Transverse colon (tissue), 4 donors: ENCODE results near the gene COL4A6.

ENCODE experiments used
- POLR2AphosphoS5 ChIP-seq, 3 donors: sonication (generic); formaldehyde crosslinking; IDR thresholded peaks; one replicate each; pipeline ENCODE4 v1.6.1; 2016; ENCODE audit warnings: antibody characterized with exemption in 3 of 3
- TF ChIP-seq, protein P1 (sequence below), 5 experiments: fragments of 200-600 bp in 3 of 5; fragments of 450-650 bp in 2 of 5; sonication (generic) in 3 of 5; IDR thresholded peaks; 1 replicate in 2 of 5; 2 replicates in 3 of 5; pipeline ENCODE4 v1.5.1; 2016 to 2017; ENCODE audit warnings: antibody characterized with exemption in 5 of 5, inconsistent platforms in 3 of 5, mild to moderate bottlenecking in 2 of 5, moderate library complexity in 1 of 5

DNA sequence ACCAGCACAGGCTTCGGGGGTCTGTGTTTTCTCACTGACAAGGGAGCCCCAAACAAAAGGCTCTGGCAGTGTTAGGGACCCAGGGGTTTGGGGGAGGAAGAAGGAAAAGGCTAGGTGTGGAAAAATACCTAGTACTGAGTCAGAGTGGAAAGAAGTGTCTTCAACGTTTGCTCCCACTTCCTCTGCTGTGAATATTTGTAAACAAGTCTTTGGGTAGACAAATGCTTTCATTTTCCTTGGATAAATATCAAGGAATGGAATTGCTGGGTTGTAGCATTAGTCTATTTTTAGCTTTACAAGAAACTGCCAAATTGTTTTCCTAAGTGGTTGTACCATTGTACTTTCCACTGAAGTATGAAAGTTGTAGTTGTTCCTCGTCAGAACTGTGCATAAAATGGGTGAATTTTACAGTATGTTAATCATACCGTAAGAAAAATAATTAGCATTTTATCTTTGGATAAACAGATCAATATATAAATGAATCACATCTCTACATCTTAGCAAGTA is 18.8 kb upstream of the COL4A6 start:
- TF ChIP-seq, protein P1, sequence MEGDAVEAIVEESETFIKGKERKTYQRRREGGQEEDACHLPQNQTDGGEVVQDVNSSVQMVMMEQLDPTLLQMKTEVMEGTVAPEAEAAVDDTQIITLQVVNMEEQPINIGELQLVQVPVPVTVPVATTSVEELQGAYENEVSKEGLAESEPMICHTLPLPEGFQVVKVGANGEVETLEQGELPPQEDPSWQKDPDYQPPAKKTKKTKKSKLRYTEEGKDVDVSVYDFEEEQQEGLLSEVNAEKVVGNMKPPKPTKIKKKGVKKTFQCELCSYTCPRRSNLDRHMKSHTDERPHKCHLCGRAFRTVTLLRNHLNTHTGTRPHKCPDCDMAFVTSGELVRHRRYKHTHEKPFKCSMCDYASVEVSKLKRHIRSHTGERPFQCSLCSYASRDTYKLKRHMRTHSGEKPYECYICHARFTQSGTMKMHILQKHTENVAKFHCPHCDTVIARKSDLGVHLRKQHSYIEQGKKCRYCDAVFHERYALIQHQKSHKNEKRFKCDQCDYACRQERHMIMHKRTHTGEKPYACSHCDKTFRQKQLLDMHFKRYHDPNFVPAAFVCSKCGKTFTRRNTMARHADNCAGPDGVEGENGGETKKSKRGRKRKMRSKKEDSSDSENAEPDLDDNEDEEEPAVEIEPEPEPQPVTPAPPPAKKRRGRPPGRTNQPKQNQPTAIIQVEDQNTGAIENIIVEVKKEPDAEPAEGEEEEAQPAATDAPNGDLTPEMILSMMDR (IDR thresholded peaks at IDR 0.05): no peak
- TF ChIP-seq POLR2AphosphoS5 (IDR thresholded peaks at IDR 0.05): no peak
